GM23338 (cell line): Measurements from ENCODE around the gene HS1BP3. TPM values are rescaled to one million over a fixed set of nuclear protein-coding genes. Genes with fewer than 3 reads are reported as not detected.

Experiments used
- ATAC-seq: fragments of 200-7000 bp; cut with Tn5 transposase; 3 replicates; pipeline ENCODE4 v1.9.1; 2020
- DNase-seq: peaks from one replicate; pipeline ENCODE4 v3.0.0-alpha.2; 2015; ENCODE audit warnings: low spot score
- H2AFZ ChIP-seq: fragments of 200-600 bp; sonication (generic); 2 replicates; pipeline ENCODE4 v1.8.0; 2016; ENCODE audit warnings: antibody characterized with exemption, mild to moderate bottlenecking, moderate library complexity
- H3F3A ChIP-seq: fragments of 200-600 bp; sonication (generic); replicated peaks from 2 replicates; pipeline ENCODE4 v1.8.0; 2017; ENCODE audit warnings: antibody characterized with exemption, mixed run types, low read depth
- H3K27ac ChIP-seq: fragments of 200-600 bp; sonication (generic); 2 replicates; pipeline ENCODE4 v1.6.1; 2016; ENCODE audit warnings: low read depth
- H3K27me3 ChIP-seq: fragments of 200-600 bp; sonication (generic); 2 replicates; pipeline ENCODE4 v1.8.0; 2016; ENCODE audit warnings: mild to moderate bottlenecking, mixed run types, moderate library complexity; ENCODE audit not compliant: insufficient read depth
- H3K36me3 ChIP-seq: fragments of 200-600 bp; sonication (generic); 2 replicates; pipeline ENCODE4 v1.8.0; 2016; ENCODE audit warnings: mild to moderate bottlenecking; ENCODE audit not compliant: insufficient read depth
- H3K4me1 ChIP-seq: fragments of 200-600 bp; sonication (generic); 2 replicates; pipeline ENCODE4 v1.8.0; 2016; ENCODE audit warnings: mild to moderate bottlenecking, moderate library complexity; ENCODE audit not compliant: insufficient read depth
- H3K4me2 ChIP-seq: fragments of 200-600 bp; sonication (generic); 2 replicates; pipeline ENCODE4 v1.7.1; 2017; ENCODE audit warnings: mixed run types
- H3K4me3 ChIP-seq: fragments of 200-600 bp; sonication (generic); 2 replicates; pipeline ENCODE4 v1.6.1; 2016; ENCODE audit warnings: mixed run types
- H3K79me2 ChIP-seq: fragments of 200-600 bp; sonication (generic); replicated peaks from 2 replicates; pipeline ENCODE4 v1.8.0; 2017; ENCODE audit warnings: mild to moderate bottlenecking; ENCODE audit not compliant: insufficient read depth
- H3K9me2 ChIP-seq: fragments of 200-600 bp; sonication (generic); 2 replicates; pipeline ENCODE4 v1.8.0; 2017; ENCODE audit not compliant: insufficient read depth
- H4K20me1 ChIP-seq: fragments of 200-600 bp; sonication (generic); replicated peaks from 2 replicates; pipeline ENCODE4 v1.8.0; 2017; ENCODE audit warnings: mild to moderate bottlenecking; ENCODE audit not compliant: insufficient read depth
- H3K27ac Mint-ChIP-seq: 2 replicates; pipeline ENCODE4 v1.8.0; 2020; ENCODE audit warnings: inconsistent platforms, mild to moderate bottlenecking, moderate library complexity, mixed read lengths
- H3K27me3 Mint-ChIP-seq: 3 replicates; pipeline ENCODE4 v1.8.0; 2022; ENCODE audit warnings: low read depth, mild to moderate bottlenecking, moderate library complexity, mixed read lengths, inconsistent platforms; ENCODE audit not compliant: insufficient read depth, poor library complexity
- H3K36me3 Mint-ChIP-seq: 3 replicates; pipeline ENCODE4 v1.8.0; 2021; ENCODE audit warnings: low read depth, mild to moderate bottlenecking, inconsistent platforms, moderate library complexity, mixed read lengths
- H3K4me1 Mint-ChIP-seq: 3 replicates; pipeline ENCODE4 v1.8.0; 2020; ENCODE audit warnings: mild to moderate bottlenecking, inconsistent platforms, mixed read lengths
- H3K4me3 Mint-ChIP-seq: 3 replicates; pipeline ENCODE4 v1.8.0; 2021; ENCODE audit warnings: moderate library complexity, mild to moderate bottlenecking, inconsistent platforms, mixed read lengths
- H3K9me3 Mint-ChIP-seq: 3 replicates; pipeline ENCODE4 v1.8.0; 2020; ENCODE audit warnings: moderate library complexity, mild to moderate bottlenecking, inconsistent platforms, mixed read lengths
- CREB1 ChIP-seq: fragments of 250-450 bp; sonication (Bioruptor Pico); IDR thresholded peaks from 2 replicates; pipeline ENCODE4 v1.5.0; 2020; ENCODE audit warnings: low read depth, mild to moderate bottlenecking, moderate library complexity
- EZH2phosphoT487 ChIP-seq: fragments of 200-600 bp; sonication (generic); IDR thresholded peaks from one replicate; pipeline ENCODE4 v1.8.1; 2018; ENCODE audit warnings: antibody characterized with exemption; ENCODE audit not compliant: unreplicated experiment
- JUNB ChIP-seq: IDR thresholded peaks from one replicate; pipeline ENCODE4 v1.6.1; 2016; ENCODE audit warnings: antibody characterized with exemption; ENCODE audit not compliant: unreplicated experiment
- NANOG ChIP-seq: IDR thresholded peaks from 2 replicates; pipeline ENCODE4 v1.6.1; 2016; ENCODE audit warnings: antibody characterized with exemption, borderline replicate concordance
- POLR2AphosphoS5 ChIP-seq: IDR thresholded peaks from 2 replicates; pipeline ENCODE4 v1.6.1; 2016; ENCODE audit warnings: antibody characterized with exemption, low read depth
- STAT1 ChIP-seq: IDR thresholded peaks from one replicate; pipeline ENCODE4 v1.6.1; 2016; ENCODE audit warnings: antibody characterized with exemption; ENCODE audit not compliant: unreplicated experiment
- ZNF114 ChIP-seq: fragments of 250-450 bp; sonication (Bioruptor Pico); IDR thresholded peaks from 2 replicates; pipeline ENCODE4 v1.5.0; 2020; ENCODE audit warnings: mild to moderate bottlenecking, moderate library complexity
- ZNF331 ChIP-seq: fragments of 250-450 bp; sonication (Bioruptor Pico); IDR thresholded peaks from 2 replicates; pipeline ENCODE4 v1.5.0; 2020; ENCODE audit warnings: low read depth, mild to moderate bottlenecking, moderate library complexity
- polyA plus RNA-seq: library from polyadenylated mRNA; unstranded; fragments of >200 nt; fragmentation: Nextera tagmentation; extraction: Ambion mirVana; gene quantifications from 2 replicates; pipeline ENCODE4 v1.2.1, GENCODE V29; 2016
- total RNA-seq: library from RNA; depleted of rRNA; stranded (reverse); fragments of >200 nt; shearing (Covaris generic); gene quantifications from 2 replicates; pipeline ENCODE4 v1.2.3, GENCODE V29; 2014
- TF ChIP-seq, protein P1 (sequence below): IDR thresholded peaks from 2 replicates; pipeline ENCODE4 v1.6.1; 2016; ENCODE audit warnings: antibody characterized with exemption
- TF ChIP-seq, protein P2 (sequence below), 2 experiments: fragments of 200-600 bp in 1 of 2; sonication (generic) in 1 of 2; conservative IDR thresholded peaks; 2 replicates each; pipeline versions ENCODE4 v1.5.1 to v1.6.1; 2016 to 2017; ENCODE audit warnings: antibody characterized with exemption in 2 of 2, low read depth in 2 of 2, mild to moderate bottlenecking in 2 of 2, moderate library complexity in 1 of 2
- TF ChIP-seq, protein P3 (sequence below): fragments of 250-450 bp; sonication (Bioruptor Pico); IDR thresholded peaks from 2 replicates; pipeline ENCODE4 v1.5.0; 2020; ENCODE audit warnings: mild to moderate bottlenecking, moderate library complexity

Gene HS1BP3
- total and polyA plus RNA-seq, 2 experiments from 2014 or later = 7.2 to 15.0 TPM

DNA sequence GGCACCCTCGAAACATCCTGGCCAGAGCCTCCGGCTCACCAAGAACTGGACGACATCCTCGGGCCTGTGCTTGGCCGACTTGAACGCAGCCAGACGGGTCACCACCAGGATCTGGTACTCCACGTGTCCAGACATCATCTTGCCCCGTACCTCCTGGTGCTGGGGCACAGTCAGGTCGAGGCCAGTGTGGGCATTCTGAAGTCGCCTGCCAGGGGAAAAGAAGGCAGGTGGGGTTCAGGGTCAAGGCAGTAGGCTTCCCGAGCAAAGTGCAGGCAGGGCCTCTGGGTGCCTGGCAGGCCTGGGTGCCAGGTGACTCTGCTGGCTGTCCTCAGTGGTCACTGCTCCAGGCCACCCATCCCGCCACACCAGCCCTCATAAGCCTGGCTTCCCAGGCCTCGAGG, 5.6 kb downstream of the HS1BP3 start:
- no peak for TF ChIP-seq STAT1
- TF ChIP-seq, protein P1, sequence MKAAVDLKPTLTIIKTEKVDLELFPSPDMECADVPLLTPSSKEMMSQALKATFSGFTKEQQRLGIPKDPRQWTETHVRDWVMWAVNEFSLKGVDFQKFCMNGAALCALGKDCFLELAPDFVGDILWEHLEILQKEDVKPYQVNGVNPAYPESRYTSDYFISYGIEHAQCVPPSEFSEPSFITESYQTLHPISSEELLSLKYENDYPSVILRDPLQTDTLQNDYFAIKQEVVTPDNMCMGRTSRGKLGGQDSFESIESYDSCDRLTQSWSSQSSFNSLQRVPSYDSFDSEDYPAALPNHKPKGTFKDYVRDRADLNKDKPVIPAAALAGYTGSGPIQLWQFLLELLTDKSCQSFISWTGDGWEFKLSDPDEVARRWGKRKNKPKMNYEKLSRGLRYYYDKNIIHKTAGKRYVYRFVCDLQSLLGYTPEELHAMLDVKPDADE = no peak
- no peak for TF ChIP-seq JUNB
- no peak for TF ChIP-seq NANOG
- H3K36me3 Mint-ChIP-seq = no peaks in the 10 kb centered on the region; the same call in 1 of the 3 replicates
- DNase-seq = no peak
- Histone ChIP-seq H3K36me3 (no peaks in the 10 kb centered on the region), H3K27ac (no peak overlapping the region), H3K9me2 (no peaks in the 10 kb centered on the region), H4K20me1 (no peaks in the 10 kb centered on the region), H3K4me3 (no peak overlapping the region), H2AFZ (no peak overlapping the region), H3K79me2 (no peaks in the 10 kb centered on the region), H3K4me1 (peaks cover 6% of the 10 kb centered on the region), H3F3A (no peaks in the 10 kb centered on the region), H3K27me3 (peaks cover 8% of the 10 kb centered on the region; the same call in 1 of the 2 replicates), H3K4me2 (no peak overlapping the region)
- no peak overlapping the region for H3K4me3 Mint-ChIP-seq
- H3K4me1 Mint-ChIP-seq = peaks cover 19% of the 10 kb centered on the region
- peaks cover 15% of the 10 kb centered on the region for H3K27me3 Mint-ChIP-seq
- no peak for ATAC-seq
- H3K27ac Mint-ChIP-seq = no peak overlapping the region
- H3K9me3 Mint-ChIP-seq = no peaks in the 10 kb centered on the region; the same call in 2 of the 3 replicates

DNA sequence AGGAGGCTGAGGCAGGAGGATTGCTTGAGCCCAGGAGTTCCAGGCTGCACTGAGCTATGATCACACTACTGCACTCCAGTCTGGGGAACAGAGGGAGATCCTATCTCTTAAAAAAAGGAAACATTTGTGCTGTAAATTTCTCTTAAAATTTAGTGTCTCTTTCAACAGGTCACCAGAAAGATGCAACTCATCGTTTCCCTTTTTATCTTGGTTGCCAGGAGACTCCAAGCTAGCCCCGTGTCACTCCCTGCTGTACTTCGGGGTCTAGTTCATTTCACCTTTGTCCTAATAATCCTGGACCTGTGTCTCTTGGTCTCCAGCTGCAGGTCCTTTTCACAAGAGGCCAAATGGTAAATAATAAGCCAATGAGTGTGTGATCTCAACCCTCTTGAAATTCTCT, 7.1 kb downstream of the HS1BP3 start:
- peaks cover 13% of the 10 kb centered on the region for H3K27me3 Mint-ChIP-seq
- TF ChIP-seq POLR2AphosphoS5 (no peak), JUNB (no peak), CREB1 (no peak), EZH2phosphoT487 (no peak), ZNF331 (CRISPR knock-in tag) (no peak), ZNF114 (CRISPR knock-in tag) (no peak)
- TF ChIP-seq, protein P2, sequence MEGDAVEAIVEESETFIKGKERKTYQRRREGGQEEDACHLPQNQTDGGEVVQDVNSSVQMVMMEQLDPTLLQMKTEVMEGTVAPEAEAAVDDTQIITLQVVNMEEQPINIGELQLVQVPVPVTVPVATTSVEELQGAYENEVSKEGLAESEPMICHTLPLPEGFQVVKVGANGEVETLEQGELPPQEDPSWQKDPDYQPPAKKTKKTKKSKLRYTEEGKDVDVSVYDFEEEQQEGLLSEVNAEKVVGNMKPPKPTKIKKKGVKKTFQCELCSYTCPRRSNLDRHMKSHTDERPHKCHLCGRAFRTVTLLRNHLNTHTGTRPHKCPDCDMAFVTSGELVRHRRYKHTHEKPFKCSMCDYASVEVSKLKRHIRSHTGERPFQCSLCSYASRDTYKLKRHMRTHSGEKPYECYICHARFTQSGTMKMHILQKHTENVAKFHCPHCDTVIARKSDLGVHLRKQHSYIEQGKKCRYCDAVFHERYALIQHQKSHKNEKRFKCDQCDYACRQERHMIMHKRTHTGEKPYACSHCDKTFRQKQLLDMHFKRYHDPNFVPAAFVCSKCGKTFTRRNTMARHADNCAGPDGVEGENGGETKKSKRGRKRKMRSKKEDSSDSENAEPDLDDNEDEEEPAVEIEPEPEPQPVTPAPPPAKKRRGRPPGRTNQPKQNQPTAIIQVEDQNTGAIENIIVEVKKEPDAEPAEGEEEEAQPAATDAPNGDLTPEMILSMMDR (conservative IDR thresholded peaks at IDR 0.05; ENCODE audit: low read depth in 2 of 2) = no peak
- TF ChIP-seq, protein P3, sequence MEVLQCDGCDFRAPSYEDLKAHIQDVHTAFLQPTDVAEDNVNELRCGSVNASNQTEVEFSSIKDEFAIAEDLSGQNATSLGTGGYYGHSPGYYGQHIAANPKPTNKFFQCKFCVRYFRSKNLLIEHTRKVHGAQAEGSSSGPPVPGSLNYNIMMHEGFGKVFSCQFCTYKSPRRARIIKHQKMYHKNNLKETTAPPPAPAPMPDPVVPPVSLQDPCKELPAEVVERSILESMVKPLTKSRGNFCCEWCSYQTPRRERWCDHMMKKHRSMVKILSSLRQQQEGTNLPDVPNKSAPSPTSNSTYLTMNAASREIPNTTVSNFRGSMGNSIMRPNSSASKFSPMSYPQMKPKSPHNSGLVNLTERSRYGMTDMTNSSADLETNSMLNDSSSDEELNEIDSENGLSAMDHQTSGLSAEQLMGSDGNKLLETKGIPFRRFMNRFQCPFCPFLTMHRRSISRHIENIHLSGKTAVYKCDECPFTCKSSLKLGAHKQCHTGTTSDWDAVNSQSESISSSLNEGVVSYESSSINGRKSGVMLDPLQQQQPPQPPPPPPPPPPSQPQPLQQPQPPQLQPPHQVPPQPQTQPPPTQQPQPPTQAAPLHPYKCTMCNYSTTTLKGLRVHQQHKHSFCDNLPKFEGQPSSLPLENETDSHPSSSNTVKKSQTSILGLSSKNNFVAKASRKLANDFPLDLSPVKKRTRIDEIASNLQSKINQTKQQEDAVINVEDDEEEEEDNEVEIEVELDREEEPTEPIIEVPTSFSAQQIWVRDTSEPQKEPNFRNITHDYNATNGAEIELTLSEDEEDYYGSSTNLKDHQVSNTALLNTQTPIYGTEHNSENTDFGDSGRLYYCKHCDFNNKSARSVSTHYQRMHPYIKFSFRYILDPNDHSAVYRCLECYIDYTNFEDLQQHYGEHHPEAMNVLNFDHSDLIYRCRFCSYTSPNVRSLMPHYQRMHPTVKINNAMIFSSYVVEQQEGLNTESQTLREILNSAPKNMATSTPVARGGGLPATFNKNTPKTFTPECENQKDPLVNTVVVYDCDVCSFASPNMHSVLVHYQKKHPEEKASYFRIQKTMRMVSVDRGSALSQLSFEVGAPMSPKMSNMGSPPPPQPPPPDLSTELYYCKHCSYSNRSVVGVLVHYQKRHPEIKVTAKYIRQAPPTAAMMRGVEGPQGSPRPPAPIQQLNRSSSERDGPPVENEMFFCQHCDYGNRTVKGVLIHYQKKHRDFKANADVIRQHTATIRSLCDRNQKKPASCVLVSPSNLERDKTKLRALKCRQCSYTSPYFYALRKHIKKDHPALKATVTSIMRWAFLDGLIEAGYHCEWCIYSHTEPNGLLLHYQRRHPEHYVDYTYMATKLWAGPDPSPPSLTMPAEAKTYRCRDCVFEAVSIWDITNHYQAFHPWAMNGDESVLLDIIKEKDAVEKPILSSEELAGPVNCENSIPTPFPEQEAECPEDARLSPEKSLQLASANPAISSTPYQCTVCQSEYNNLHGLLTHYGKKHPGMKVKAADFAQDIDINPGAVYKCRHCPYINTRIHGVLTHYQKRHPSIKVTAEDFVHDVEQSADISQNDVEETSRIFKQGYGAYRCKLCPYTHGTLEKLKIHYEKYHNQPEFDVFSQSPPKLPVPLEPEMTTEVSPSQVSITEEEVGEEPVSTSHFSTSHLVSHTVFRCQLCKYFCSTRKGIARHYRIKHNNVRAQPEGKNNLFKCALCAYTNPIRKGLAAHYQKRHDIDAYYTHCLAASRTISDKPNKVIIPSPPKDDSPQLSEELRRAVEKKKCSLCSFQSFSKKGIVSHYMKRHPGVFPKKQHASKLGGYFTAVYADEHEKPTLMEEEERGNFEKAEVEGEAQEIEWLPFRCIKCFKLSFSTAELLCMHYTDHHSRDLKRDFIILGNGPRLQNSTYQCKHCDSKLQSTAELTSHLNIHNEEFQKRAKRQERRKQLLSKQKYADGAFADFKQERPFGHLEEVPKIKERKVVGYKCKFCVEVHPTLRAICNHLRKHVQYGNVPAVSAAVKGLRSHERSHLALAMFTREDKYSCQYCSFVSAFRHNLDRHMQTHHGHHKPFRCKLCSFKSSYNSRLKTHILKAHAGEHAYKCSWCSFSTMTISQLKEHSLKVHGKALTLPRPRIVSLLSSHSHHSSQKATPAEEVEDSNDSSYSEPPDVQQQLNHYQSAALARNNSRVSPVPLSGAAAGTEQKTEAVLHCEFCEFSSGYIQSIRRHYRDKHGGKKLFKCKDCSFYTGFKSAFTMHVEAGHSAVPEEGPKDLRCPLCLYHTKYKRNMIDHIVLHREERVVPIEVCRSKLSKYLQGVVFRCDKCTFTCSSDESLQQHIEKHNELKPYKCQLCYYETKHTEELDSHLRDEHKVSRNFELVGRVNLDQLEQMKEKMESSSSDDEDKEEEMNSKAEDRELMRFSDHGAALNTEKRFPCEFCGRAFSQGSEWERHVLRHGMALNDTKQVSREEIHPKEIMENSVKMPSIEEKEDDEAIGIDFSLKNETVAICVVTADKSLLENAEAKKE (CRISPR knock-in tag) = no peak

More for the DNA sequence above, 7.1 kb downstream of the HS1BP3 start:
- no peaks in the 10 kb centered on the region for H3K79me2 ChIP-seq
- Mint-ChIP-seq H3K9me3 (no peaks in the 10 kb centered on the region; the same call in 2 of the 3 replicates), H3K36me3 (no peaks in the 10 kb centered on the region; the same call in 1 of the 3 replicates), H3K27ac (no peak overlapping the region), H3K4me3 (no peak overlapping the region), H3K4me1 (peaks cover 10% of the 10 kb centered on the region)
- H3K4me2 ChIP-seq = no peak overlapping the region
- H3K27me3 ChIP-seq = no peaks in the 10 kb centered on the region
- ATAC-seq (no peak), DNase-seq (no peak)
- no peak overlapping the region for H2AFZ ChIP-seq
- H3K9me2 ChIP-seq = no peaks in the 10 kb centered on the region
- H3K36me3 ChIP-seq = no peaks in the 10 kb centered on the region
- H3K4me1 ChIP-seq = no peaks in the 10 kb centered on the region; the same call in 1 of the 2 replicates
- no peak overlapping the region for H3K4me3 ChIP-seq
- no peaks in the 10 kb centered on the region for H3F3A ChIP-seq
- no peaks in the 10 kb centered on the region for H4K20me1 ChIP-seq
- H3K27ac ChIP-seq = no peak overlapping the region
